ENCODE results near the gene CHD9NB. TPM values are rescaled to one million over a fixed set of nuclear protein-coding genes. Genes with fewer than 3 reads are reported as not detected.
"Not testable (repeated sequence)": the region's sequence is repeated elsewhere in the genome, so short reads cannot be mapped to it uniquely, and the experiment has no call there.

The CHD9NB gene
- polyA plus RNA-seq, 4 donors, result 10.4 to 11.8 (median 11.2) TPM

DNA sequence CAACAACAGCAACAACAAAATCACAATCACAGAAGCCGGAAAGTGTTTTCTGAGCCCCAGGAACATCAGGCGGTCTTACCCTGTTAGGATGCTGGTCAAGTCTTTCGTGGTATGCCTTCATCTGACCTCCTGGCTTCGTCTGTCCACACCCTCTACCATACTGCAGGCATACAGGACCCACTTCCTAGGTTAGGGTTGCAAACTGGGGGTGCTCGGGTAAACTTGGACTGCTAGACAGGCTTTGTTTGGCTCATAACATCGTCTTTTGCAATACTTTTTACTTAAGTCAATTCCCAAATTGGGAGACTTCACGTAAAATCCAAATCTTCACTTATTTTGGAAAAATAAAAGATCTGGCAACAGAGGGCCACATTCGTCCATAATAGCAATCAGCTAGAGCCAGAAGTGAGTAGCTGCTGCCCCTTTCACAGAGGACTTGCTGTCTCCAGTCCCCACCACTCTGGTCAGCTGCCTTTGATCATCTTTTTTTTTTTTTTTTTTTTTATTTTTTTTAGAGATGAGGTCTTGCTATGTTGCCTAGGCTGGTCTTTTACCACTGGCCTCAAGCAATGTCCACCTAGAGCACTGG, 32.1 kb upstream of the CHD9NB start:
- no peak for DNase-seq (ENCODE audit: low read depth in 4 of 4, low spot score in 2 of 4)

DNA sequence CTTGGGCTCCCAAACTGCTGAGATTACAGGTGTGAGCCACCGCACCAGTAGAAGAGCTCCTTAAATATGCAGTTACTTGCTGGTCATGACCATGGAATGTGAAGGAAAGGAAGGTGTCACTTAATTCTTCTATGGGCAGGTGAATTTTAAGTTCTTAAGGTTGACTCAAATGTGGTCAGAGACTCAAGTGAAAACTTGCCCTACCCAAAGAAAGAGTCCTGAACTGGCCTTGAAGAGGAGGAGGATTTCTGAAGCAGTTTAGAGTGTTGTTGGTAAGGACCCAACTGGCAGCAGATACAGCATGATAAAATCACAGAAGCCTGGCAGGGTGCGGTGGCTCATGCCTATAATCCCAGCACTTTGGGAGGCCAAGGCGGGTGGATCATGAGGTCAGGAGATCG, 31.4 kb upstream of the CHD9NB start:
- DNase-seq (ENCODE audit: low read depth in 4 of 4, low spot score in 2 of 4), result no peak

DNA sequence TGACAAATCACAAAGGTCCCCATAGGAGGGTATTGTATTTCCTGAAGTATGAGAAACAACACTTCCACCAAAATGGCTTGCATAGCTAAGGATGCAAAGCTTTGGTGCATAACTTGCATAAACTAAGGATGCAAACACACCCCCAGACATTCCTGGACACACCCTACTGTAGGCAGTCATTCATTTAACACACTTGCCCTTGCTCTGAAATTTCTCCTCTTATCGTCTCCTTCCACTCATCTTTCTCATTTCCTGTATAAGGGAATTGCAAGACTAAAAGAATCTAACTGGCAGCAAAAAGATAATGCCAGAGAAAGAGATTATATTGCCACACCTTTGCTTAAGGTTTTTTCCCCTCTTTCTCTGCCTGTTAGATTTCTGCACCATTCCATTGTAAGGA, 30.4 kb upstream of the CHD9NB start:
- DNase-seq (ENCODE audit: low read depth in 4 of 4, low spot score in 2 of 4), result no peak

GRCh38 chr16:53082509-53082908, 29.8 kb upstream of the CHD9NB start:
- DNase-seq (ENCODE audit: low read depth in 4 of 4, low spot score in 2 of 4), result no peak

GRCh38 chr16:53081686-53082407, 29.1 kb upstream of the CHD9NB start:
- no peak for DNase-seq (ENCODE audit: low read depth in 4 of 4, low spot score in 2 of 4)

- no peak for DNase-seq (ENCODE audit: low read depth in 4 of 4, low spot score in 2 of 4)
These were observed 28.3 kb upstream of the CHD9NB start for GRCh38 chr16:53081032-53081424.

DNA sequence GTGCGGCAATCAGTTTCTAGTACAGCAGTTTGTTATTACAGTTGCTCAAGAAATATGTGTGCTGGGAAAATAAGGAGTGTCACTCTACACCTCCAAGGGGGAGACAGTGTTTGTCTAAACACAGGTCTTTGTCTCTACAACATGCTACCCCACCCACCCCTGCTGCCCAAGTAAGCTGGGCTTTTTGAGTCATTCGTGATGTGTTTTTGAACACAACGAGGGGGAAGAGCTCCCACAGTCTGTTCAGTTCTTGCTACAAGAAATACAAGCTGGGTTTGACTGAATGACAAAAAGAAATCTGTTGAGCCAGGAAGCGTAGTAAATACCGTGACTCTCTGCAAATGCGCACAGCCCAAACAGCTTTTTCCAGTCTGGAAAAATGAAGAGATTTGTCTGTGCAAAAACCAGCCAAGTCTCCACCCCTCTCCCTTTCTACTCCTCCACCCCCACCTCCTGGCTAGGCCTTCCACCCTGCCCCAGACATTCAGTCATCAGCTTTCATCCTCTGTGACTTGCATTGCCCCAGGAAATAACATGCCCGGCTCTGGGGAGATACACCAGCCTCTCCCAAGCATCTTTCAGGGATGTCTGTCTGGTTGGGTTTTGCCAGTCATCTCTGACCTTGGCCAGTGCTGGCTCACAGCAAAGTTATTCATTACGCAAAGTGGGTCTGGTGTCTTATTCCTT, 27.8 kb upstream of the CHD9NB start:
- no peak for DNase-seq (ENCODE audit: low read depth in 4 of 4, low spot score in 2 of 4)

DNA sequence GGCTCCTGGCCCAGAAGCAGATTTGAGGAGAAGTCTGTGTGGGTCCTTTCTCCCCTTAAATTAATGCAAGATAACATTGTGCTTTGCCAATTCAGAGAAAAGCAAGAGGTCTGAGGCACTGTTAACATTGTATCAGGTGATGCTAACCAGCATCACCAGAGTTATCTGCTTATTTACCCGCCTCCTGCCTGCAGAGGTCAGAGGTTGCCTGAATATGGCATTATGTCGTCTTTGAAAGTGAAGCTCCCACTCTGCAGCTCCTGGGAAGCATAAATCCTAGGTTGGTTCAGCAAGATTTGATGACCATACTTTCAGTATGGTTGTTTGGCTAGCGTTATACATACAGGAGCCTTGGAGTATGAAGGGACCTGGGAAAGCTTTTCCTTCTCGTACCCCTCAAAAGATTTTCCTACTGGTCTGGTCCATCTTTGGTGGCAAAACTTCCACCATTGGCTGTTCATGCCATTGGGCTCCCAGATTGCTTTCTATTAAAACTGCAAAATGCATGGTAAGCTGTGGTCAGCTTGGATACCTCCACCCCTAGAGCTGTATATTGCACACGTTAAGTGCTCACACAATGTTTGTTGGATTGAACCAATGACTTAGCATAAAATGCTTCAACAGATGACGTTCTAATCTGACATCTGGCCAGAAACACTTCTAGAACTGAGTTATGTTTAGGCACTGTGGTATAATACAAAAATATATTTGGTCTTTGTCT, 26.2 kb upstream of the CHD9NB start:
- DNase-seq (ENCODE audit: low read depth in 4 of 4, low spot score in 2 of 4), result no peak

- no peak for DNase-seq (ENCODE audit: low read depth in 4 of 4, low spot score in 2 of 4)
These were observed 25.6 kb upstream of the CHD9NB start for GRCh38 chr16:53078247-53078646.

- not testable (repeated sequence) for DNase-seq (ENCODE audit: low read depth in 4 of 4, low spot score in 2 of 4)
These were observed 22.8 kb upstream of the CHD9NB start for GRCh38 chr16:53075461-53075860.

GRCh38 chr16:53074296-53074695, 21.6 kb upstream of the CHD9NB start:
- DNase-seq (ENCODE audit: low read depth in 4 of 4, low spot score in 2 of 4), result not testable (repeated sequence)

- no peak for DNase-seq (ENCODE audit: low read depth in 4 of 4, low spot score in 2 of 4)
These were observed 20.3 kb upstream of the CHD9NB start for GRCh38 chr16:53073022-53073421.

DNA sequence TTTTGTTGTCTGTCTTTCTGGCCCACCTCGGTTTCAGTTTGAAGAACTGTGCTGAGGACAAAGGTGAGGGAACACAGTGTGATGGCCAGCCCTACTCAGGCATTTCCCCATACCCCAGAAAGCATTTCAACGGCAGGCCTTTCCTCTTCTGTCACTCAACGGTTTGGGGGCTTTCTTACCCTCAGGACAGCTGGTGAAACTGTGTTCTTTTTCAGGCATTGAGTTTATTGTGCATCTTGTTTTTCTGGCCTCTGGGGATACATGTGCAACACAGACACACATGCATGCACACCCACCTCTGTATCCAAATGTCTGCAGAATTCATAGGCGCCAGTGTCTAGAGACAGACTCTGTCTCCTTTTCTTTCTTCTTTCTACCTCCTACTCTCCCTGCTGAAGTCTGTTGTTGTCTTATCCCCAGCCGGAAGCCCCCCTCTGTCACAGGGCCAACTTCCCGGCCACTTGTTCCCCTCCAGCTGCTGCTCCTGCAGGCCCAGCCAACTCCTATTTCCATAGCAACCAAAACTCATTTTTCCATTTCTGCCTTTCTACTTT, 19.1 kb upstream of the CHD9NB start:
- peak in 1 of 4 donors; percentile 75 for DNase-seq (ENCODE audit: low read depth in 4 of 4, low spot score in 2 of 4)

GRCh38 chr16:53069772-53070171, 17.1 kb upstream of the CHD9NB start:
- no peak for DNase-seq (ENCODE audit: low read depth in 4 of 4, low spot score in 2 of 4)

DNA sequence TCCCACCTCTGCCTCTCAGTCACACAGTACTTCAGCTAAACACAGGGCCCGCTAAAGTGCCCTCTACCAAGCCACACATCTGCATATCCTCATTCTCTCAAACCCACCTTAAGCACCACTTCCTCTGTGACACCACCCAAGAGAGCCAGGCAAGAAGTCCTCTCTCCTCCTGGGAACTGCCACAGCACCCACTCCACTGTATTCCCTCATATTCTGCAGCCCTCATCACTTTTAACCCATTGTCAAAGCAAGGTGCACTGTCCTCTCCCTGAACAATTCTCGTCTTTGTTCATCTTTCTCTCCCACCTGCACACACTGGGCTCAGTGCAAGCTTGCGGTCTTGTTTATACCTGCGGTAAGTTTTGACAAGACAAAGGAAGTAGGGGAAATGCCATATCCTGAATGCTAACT, 15.7 kb upstream of the CHD9NB start:
- DNase-seq (ENCODE audit: low read depth in 4 of 4, low spot score in 2 of 4), result no peak

DNA sequence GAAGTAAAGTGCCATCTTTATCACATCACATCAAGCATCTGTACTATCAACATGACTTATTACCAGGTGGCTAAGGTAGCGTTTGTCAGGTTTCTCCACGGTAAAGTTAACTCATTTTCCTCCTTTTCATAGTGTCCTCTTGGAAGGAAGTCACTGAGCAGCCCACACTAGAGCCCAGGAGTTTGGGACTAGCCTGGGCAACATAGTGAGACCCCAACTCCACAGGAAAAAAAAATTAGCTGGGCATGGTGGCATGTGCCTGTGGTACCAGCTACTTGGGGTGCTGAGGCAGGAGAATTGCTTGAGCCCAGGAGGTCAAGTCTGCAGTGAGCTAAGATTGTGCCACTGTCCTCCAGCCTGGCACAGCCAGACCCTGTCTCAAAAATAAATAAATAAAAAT, 15.0 kb upstream of the CHD9NB start:
- no peak for DNase-seq (ENCODE audit: low read depth in 4 of 4, low spot score in 2 of 4)

GRCh38 chr16:53065461-53066061, 12.9 kb upstream of the CHD9NB start:
- DNase-seq (ENCODE audit: low read depth in 4 of 4, low spot score in 2 of 4), result no peak

GRCh38 chr16:53064081-53064578, 11.4 kb upstream of the CHD9NB start:
- no peak for DNase-seq (ENCODE audit: low read depth in 4 of 4, low spot score in 2 of 4)

DNA sequence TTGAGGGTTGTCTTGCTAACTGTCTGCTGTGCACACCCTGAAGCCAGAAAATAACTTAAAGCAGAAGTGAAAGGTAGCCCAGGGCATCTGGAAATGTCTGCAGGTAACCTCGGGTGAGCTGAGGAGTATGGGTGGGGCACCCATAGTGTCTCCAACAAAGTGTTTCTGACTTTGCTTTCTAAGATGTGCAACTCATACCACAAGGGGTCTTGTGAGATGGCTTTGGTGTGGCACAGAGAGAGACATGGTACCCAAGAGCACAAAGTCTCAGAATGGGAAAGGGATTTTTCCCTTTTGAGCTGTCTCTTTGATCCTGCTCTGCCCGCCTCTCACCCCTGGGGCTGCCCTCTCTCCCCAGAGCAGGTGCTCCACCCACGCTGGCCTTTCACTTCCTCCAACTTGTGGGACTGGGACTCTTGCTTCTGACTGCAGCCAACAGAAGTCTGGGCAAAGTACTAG, 9.0 kb upstream of the CHD9NB start:
- no peak for DNase-seq (ENCODE audit: low read depth in 4 of 4, low spot score in 2 of 4)

GRCh38 chr16:53061256-53061655, 8.6 kb upstream of the CHD9NB start:
- no peak for DNase-seq (ENCODE audit: low read depth in 4 of 4, low spot score in 2 of 4)

Data from left renal cortex interstitium (tissue), 4 donors.